ENCODE measurements around the gene ADAMTS4. TPM values are rescaled to one million over a fixed set of nuclear protein-coding genes. Genes with fewer than 3 reads are reported as not detected.

The ADAMTS4 gene
- total and polyA plus RNA-seq, 9 of the 15 experiments (the other 6 are each of a cell fraction or from before 2014, with no cell fraction given): 0.07 to 3.7 (median 0.41) TPM

DNA sequence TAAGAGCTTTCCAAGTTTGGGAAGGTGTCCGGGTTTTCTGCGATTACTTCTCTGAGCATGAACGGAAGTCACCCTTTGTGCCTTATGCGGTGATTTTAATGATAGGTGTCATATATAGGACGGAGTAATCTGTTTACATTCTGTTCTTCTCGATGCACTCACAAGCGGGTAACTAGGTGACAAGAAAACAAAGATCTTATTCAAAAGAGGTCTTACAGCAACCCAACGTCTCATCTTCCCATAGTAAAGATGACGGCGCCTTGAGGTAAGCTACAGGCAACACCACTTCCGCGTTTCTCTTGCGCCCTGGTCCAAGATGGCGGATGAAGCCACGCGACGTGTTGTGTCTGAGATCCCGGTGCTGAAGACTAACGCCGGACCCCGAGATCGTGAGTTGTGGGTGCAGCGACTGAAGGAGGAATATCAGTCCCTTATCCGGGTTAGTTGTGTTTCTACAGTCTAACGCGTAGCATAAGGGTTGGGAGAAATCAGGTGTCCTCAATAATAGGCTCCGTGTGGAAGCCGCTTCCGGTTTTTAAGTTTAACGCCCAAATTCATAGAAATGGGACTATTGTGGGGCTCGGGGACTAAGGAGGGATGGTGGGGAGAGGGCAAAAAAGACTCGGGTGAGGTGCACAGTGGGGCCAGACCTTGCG lies 45.0 kb downstream of the ADAMTS4 start, which contains the start of gene UFC1 (continued):
- TF ChIP-seq GTF2B (IDR thresholded peaks at IDR 0.05; ENCODE audit: extremely low read depth, insufficient read length) (peak; percentile 15), CAMTA2 (CRISPR knock-in tag; conservative IDR thresholded peaks at IDR 0.05) (no peak), MTA2 (IDR thresholded peaks at IDR 0.05; ENCODE audit: low read depth) (no peak), MYC (IDR thresholded peaks at IDR 0.05; ENCODE audit: low read depth, low read length) (peak; percentile 97), MYC (CRISPR knock-in tag; IDR thresholded peaks at IDR 0.05; ENCODE audit: borderline replicate concordance, low read depth) (peak; percentile 91), MEF2D (tag; conservative IDR thresholded peaks at IDR 0.05; ENCODE audit: low read depth) (peak; percentile 54; the same call in 1 of the 2 replicates), CHD2 (IDR thresholded peaks at IDR 0.05; ENCODE audit: low read depth, low read length) (peak; percentile 83), CGGBP1 (CRISPR knock-in tag; IDR thresholded peaks at IDR 0.05) (0 out of 2 replicates have a peak, but pooled peaks have one; percentile 20), SMAD4 (CRISPR knock-in tag; conservative IDR thresholded peaks at IDR 0.05) (peak; percentile 57; the same call in 1 of the 2 replicates), EP300 (IDR thresholded peaks at IDR 0.05; ENCODE audit: low read length) (peak; percentile 7; the same call in 1 of the 2 replicates), ZNF133 (CRISPR knock-in tag; IDR thresholded peaks at IDR 0.05) (no peak), ZNF140 (CRISPR knock-in tag; IDR thresholded peaks at IDR 0.05) (no peak), ADNP (tag; IDR thresholded peaks at IDR 0.05) (no peak), ELK3 (CRISPR knock-in tag; IDR thresholded peaks at IDR 0.05) (no peak), ZNF121 (CRISPR knock-in tag; conservative IDR thresholded peaks at IDR 0.05) (no peak)
- TF ChIP-seq, protein P1, sequence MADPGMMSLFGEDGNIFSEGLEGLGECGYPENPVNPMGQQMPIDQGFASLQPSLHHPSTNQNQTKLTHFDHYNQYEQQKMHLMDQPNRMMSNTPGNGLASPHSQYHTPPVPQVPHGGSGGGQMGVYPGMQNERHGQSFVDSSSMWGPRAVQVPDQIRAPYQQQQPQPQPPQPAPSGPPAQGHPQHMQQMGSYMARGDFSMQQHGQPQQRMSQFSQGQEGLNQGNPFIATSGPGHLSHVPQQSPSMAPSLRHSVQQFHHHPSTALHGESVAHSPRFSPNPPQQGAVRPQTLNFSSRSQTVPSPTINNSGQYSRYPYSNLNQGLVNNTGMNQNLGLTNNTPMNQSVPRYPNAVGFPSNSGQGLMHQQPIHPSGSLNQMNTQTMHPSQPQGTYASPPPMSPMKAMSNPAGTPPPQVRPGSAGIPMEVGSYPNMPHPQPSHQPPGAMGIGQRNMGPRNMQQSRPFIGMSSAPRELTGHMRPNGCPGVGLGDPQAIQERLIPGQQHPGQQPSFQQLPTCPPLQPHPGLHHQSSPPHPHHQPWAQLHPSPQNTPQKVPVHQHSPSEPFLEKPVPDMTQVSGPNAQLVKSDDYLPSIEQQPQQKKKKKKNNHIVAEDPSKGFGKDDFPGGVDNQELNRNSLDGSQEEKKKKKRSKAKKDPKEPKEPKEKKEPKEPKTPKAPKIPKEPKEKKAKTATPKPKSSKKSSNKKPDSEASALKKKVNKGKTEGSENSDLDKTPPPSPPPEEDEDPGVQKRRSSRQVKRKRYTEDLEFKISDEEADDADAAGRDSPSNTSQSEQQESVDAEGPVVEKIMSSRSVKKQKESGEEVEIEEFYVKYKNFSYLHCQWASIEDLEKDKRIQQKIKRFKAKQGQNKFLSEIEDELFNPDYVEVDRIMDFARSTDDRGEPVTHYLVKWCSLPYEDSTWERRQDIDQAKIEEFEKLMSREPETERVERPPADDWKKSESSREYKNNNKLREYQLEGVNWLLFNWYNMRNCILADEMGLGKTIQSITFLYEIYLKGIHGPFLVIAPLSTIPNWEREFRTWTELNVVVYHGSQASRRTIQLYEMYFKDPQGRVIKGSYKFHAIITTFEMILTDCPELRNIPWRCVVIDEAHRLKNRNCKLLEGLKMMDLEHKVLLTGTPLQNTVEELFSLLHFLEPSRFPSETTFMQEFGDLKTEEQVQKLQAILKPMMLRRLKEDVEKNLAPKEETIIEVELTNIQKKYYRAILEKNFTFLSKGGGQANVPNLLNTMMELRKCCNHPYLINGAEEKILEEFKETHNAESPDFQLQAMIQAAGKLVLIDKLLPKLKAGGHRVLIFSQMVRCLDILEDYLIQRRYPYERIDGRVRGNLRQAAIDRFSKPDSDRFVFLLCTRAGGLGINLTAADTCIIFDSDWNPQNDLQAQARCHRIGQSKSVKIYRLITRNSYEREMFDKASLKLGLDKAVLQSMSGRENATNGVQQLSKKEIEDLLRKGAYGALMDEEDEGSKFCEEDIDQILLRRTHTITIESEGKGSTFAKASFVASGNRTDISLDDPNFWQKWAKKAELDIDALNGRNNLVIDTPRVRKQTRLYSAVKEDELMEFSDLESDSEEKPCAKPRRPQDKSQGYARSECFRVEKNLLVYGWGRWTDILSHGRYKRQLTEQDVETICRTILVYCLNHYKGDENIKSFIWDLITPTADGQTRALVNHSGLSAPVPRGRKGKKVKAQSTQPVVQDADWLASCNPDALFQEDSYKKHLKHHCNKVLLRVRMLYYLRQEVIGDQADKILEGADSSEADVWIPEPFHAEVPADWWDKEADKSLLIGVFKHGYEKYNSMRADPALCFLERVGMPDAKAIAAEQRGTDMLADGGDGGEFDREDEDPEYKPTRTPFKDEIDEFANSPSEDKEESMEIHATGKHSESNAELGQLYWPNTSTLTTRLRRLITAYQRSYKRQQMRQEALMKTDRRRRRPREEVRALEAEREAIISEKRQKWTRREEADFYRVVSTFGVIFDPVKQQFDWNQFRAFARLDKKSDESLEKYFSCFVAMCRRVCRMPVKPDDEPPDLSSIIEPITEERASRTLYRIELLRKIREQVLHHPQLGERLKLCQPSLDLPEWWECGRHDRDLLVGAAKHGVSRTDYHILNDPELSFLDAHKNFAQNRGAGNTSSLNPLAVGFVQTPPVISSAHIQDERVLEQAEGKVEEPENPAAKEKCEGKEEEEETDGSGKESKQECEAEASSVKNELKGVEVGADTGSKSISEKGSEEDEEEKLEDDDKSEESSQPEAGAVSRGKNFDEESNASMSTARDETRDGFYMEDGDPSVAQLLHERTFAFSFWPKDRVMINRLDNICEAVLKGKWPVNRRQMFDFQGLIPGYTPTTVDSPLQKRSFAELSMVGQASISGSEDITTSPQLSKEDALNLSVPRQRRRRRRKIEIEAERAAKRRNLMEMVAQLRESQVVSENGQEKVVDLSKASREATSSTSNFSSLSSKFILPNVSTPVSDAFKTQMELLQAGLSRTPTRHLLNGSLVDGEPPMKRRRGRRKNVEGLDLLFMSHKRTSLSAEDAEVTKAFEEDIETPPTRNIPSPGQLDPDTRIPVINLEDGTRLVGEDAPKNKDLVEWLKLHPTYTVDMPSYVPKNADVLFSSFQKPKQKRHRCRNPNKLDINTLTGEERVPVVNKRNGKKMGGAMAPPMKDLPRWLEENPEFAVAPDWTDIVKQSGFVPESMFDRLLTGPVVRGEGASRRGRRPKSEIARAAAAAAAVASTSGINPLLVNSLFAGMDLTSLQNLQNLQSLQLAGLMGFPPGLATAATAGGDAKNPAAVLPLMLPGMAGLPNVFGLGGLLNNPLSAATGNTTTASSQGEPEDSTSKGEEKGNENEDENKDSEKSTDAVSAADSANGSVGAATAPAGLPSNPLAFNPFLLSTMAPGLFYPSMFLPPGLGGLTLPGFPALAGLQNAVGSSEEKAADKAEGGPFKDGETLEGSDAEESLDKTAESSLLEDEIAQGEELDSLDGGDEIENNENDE (IDR thresholded peaks at IDR 0.05; ENCODE audit: low read depth, low read length): no peak
